Natural killer cell (primary cell): ENCODE results near the gene FBLIM1. TPM values are rescaled to one million over a fixed set of nuclear protein-coding genes. Genes with fewer than 3 reads are reported as not detected.

Source experiments
- ATAC-seq, 3 donors: fragments of 150-1000 bp in 2 of 3; fragments of 200-7000 bp in 1 of 3; cut with Tn5 transposase; 1 replicate in 1 of 3; 2 replicates in 2 of 3; pipeline ENCODE4 v1.10.0; 2021; ENCODE audit warnings: mild to moderate bottlenecking in 2 of 3, moderate library complexity in 2 of 3
- DNase-seq, 2 donors: peaks; one replicate each; pipeline versions ENCODE4 v3.0.0 to v3.0.0-alpha.2; 2013 to 2021; ENCODE audit warnings: mixed read lengths in 1 of 2
- H3K27ac ChIP-seq: one replicate; pipeline ENCODE4 v1.5.1; 2013; ENCODE audit warnings: mild to moderate bottlenecking, low read length
- H3K27me3 ChIP-seq: one replicate; pipeline ENCODE4 v1.6.1; 2013; ENCODE audit warnings: low read length; ENCODE audit not compliant: control insufficient read depth, insufficient read depth
- H3K36me3 ChIP-seq: one replicate; pipeline ENCODE4 v1.6.1; 2013; ENCODE audit warnings: low read length; ENCODE audit not compliant: control insufficient read depth, insufficient read depth
- H3K4me1 ChIP-seq: one replicate; pipeline ENCODE4 v1.6.1; 2013; ENCODE audit warnings: low read length; ENCODE audit not compliant: control insufficient read depth, insufficient read depth
- H3K4me3 ChIP-seq: one replicate; pipeline ENCODE4 v1.5.1; 2013; ENCODE audit warnings: low read length
- H3K9me3 ChIP-seq: one replicate; pipeline ENCODE4 v1.6.1; 2013; ENCODE audit warnings: low read length; ENCODE audit not compliant: control insufficient read depth, insufficient read depth
- H3K27ac Mint-ChIP-seq, 2 donors: one replicate each; pipeline ENCODE4 v1.8.0; 2022; ENCODE audit warnings: mild to moderate bottlenecking in 2 of 2, mixed read lengths in 2 of 2, moderate library complexity in 1 of 2
- H3K27me3 Mint-ChIP-seq, 2 donors: one replicate each; pipeline ENCODE4 v1.8.0; 2022; ENCODE audit warnings: low read depth in 2 of 2, mixed read lengths in 2 of 2
- H3K36me3 Mint-ChIP-seq: one replicate; pipeline ENCODE4 v1.8.0; 2022; ENCODE audit warnings: mixed read lengths
- H3K4me1 Mint-ChIP-seq, 2 donors: one replicate each; pipeline ENCODE4 v1.8.0; 2022; ENCODE audit warnings: mixed read lengths in 2 of 2
- H3K4me3 Mint-ChIP-seq: one replicate; pipeline ENCODE4 v1.8.0; 2022; ENCODE audit warnings: mild to moderate bottlenecking, moderate library complexity, mixed read lengths
- H3K9me3 Mint-ChIP-seq, 2 donors: one replicate each; pipeline ENCODE4 v1.8.0; 2022; ENCODE audit warnings: mixed read lengths in 2 of 2
- WGBS: methylation state at CpG from one replicate; pipeline ENCODE4 v1.1.7; 2013; ENCODE audit warnings: missing lambda C conversion rate; ENCODE audit not compliant: insufficient coverage; 5-methylcytosine and 5-hydroxymethylcytosine counted together
- intact Hi-C: fragments of 100-400 bp; cut with micrococcal nuclease; formaldehyde crosslinking; loops from one replicate; pipeline ENCODE4 v1.14.2; 2022
- total RNA-seq, 4 donors: library from RNA; stranded (reverse); fragments of 120-200 nt in 1 of 4; gene quantifications; one replicate each; pipeline versions ENCODE4 v1.2.3 to v1.2.4, GENCODE V29; 2013 to 2022
- TF ChIP-seq, protein P1 (sequence below): fragments of 200-600 bp; IDR thresholded peaks from one replicate; pipeline ENCODE4 v1.8.0; 2022; ENCODE audit warnings: antibody characterized with exemption

Gene FBLIM1
- total RNA-seq, 3 donors from 2014 or later (not counting 1 experiment from before 2014, with no cell fraction given), result 0.39 TPM; not detected in 2

DNA sequence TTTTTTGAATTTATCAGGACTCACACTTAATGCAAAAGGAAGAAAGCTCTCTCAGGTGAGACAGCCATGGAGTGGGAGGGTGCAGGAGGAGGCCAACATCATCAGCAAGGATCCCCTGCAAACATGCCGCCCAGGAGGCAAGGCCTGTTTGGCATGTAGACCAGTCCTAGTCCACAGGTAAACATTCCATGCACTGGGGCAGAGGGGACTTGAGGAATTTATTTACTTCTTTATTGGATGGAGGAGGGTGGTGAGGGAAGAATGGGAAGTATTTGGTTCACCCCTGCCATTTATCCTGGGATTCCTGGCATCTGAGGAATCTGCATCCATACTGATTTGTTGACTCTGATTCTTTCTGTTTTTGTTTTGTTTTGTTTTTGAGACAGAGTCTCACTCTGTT lies 50.4 kb downstream of the FBLIM1 start:
- 95% methylated on average over 1 of the region's 1 CpG for WGBS
- no peaks in the 10 kb centered on the region for H3K27me3 ChIP-seq
- no peak overlapping the region for H3K27ac ChIP-seq
- Mint-ChIP-seq H3K27ac (no peak overlapping the region), H3K27me3 (no peaks in the 10 kb centered on the region), H3K9me3 (no peaks in the 10 kb centered on the region), H3K4me3 (no peak overlapping the region), H3K36me3 (no peaks in the 10 kb centered on the region), H3K4me1 (no peaks in the 10 kb centered on the region)
- H3K4me1 ChIP-seq, result no peaks in the 10 kb centered on the region
- DNase-seq (no peak), ATAC-seq (no peak)
- TF ChIP-seq, protein P1, sequence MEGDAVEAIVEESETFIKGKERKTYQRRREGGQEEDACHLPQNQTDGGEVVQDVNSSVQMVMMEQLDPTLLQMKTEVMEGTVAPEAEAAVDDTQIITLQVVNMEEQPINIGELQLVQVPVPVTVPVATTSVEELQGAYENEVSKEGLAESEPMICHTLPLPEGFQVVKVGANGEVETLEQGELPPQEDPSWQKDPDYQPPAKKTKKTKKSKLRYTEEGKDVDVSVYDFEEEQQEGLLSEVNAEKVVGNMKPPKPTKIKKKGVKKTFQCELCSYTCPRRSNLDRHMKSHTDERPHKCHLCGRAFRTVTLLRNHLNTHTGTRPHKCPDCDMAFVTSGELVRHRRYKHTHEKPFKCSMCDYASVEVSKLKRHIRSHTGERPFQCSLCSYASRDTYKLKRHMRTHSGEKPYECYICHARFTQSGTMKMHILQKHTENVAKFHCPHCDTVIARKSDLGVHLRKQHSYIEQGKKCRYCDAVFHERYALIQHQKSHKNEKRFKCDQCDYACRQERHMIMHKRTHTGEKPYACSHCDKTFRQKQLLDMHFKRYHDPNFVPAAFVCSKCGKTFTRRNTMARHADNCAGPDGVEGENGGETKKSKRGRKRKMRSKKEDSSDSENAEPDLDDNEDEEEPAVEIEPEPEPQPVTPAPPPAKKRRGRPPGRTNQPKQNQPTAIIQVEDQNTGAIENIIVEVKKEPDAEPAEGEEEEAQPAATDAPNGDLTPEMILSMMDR, result no peak
- no peak overlapping the region for H3K4me3 ChIP-seq
- no peaks in the 10 kb centered on the region for H3K36me3 ChIP-seq
- intact Hi-C loops, result no loop called here
- no peaks in the 10 kb centered on the region for H3K9me3 ChIP-seq

DNA sequence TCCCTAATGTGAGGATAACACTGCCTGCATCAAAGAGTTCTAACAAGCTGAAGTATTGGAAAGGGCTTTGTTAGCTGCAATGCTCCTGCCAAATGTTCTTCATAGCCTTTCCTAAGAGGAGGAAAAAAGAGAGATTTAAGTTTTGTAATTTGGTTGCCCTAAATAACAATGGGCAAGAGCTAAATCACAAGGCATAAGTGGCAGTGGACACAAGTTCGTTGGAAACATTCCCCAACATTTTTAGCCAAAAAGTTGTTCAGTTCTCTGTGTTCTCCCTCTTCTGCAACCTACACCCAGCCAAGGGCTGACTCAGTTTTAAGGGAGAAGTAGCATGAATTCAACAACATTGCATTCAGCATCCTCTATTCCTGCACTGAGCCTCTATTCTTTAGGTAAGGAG lies 51.5 kb downstream of the FBLIM1 start:
- Histone ChIP-seq H3K9me3 (no peaks in the 10 kb centered on the region), H3K4me3 (no peak overlapping the region), H3K27me3 (no peaks in the 10 kb centered on the region), H3K4me1 (no peaks in the 10 kb centered on the region), H3K36me3 (no peaks in the 10 kb centered on the region), H3K27ac (no peak overlapping the region)
- Mint-ChIP-seq H3K4me1 (no peaks in the 10 kb centered on the region), H3K9me3 (no peaks in the 10 kb centered on the region), H3K4me3 (no peak overlapping the region), H3K27me3 (no peaks in the 10 kb centered on the region), H3K36me3 (no peaks in the 10 kb centered on the region), H3K27ac (no peak overlapping the region)
- intact Hi-C loops, result no loop called here
- TF ChIP-seq, protein P1, result no peak
- WGBS, result 63% methylated on average over 1 of the region's 1 CpG
- ATAC-seq (no peak), DNase-seq (no peak)

DNA sequence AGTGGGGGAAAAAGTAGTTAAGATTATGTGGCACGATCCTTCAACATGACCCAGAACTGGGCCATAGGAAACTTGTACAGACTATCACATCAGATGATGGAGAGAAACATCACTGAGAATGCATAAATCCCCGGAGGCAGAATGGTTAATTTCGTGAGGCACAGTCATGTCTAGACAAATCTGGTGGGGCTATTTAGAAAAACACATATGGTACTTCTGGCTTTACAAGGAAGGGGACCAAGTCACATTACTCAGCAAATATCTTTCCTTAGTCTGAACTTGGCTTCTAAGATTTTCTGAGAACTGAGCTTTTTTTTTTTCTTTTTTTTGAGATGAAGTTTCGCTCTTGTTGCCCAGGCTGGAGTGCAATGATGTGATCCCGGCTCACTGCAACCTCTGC lies 58.1 kb downstream of the FBLIM1 start:
- no peak for ATAC-seq
- WGBS, result 88% methylated on average over 5 of the region's 5 CpGs

DNA sequence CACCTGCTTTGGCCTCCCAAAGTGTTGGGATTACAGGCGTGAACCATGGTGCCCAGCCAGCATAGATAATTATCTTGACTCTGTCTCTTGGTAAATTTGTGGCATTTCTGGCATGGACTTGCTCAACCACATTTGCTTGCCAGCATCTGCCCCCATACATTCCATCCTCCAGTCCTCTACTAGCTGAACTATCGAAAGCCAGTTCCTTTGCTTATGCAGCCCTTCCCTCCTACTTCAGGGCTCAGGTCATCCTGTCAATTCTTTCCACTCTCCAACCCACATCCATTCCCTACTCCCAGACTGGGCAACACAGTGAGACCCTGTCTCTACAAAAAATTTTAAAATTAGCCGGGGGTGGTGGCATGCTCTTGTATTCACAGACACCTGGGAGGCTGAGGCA lies 61.9 kb downstream of the FBLIM1 start:
- no peak for ATAC-seq
- no peaks in the 10 kb centered on the region for H3K4me1 ChIP-seq
- no peak overlapping the region for H3K27ac ChIP-seq
- no peaks in the 10 kb centered on the region for H3K27me3 Mint-ChIP-seq
- no peak overlapping the region for H3K27ac Mint-ChIP-seq
- 88% methylated on average over 3 of the region's 3 CpGs for WGBS
- H3K9me3 ChIP-seq, result no peaks in the 10 kb centered on the region
- H3K9me3 Mint-ChIP-seq, result no peaks in the 10 kb centered on the region
- TF ChIP-seq, protein P1, result no peak
- H3K4me1 Mint-ChIP-seq, result peaks cover 3 to 4% of the 10 kb centered on the region in 2 donors
- H3K36me3 ChIP-seq, result no peaks in the 10 kb centered on the region
- H3K4me3 ChIP-seq, result no peak overlapping the region
- H3K27me3 ChIP-seq, result no peaks in the 10 kb centered on the region
- H3K4me3 Mint-ChIP-seq, result no peak overlapping the region
- intact Hi-C loops, result no loop called here
- H3K36me3 Mint-ChIP-seq, result no peaks in the 10 kb centered on the region
- DNase-seq, result no peak

More for the DNA sequence above, 58.1 kb downstream of the FBLIM1 start:
- Histone ChIP-seq H3K9me3 (no peaks in the 10 kb centered on the region), H3K27ac (no peak overlapping the region), H3K36me3 (no peaks in the 10 kb centered on the region), H3K4me1 (no peaks in the 10 kb centered on the region), H3K27me3 (no peaks in the 10 kb centered on the region), H3K4me3 (no peak overlapping the region)
- Mint-ChIP-seq H3K4me1 (peaks cover 5% of the 10 kb centered on the region in 2 donors), H3K4me3 (no peak overlapping the region), H3K9me3 (no peaks in the 10 kb centered on the region), H3K27ac (no peak overlapping the region), H3K27me3 (no peaks in the 10 kb centered on the region), H3K36me3 (no peaks in the 10 kb centered on the region)
- TF ChIP-seq, protein P1, result no peak
- no peak for DNase-seq
- intact Hi-C loops, result loop anchor here (5.0 kb wide), 2 partner anchors 101 to 176 kb away; no protein-coding TSS in a partner anchor
